DMS153 treated with DMSO at 0.1 percent for 48 hours (cell line): ENCODE measurements around the gene RNF208.

Experiments used
- DNase-seq: peaks from one replicate; lab custom pipeline; 2025; ENCODE audit not compliant: unreplicated experiment; lab: John Stamatoyannopoulos, UW

Gene RNF208

DNA sequence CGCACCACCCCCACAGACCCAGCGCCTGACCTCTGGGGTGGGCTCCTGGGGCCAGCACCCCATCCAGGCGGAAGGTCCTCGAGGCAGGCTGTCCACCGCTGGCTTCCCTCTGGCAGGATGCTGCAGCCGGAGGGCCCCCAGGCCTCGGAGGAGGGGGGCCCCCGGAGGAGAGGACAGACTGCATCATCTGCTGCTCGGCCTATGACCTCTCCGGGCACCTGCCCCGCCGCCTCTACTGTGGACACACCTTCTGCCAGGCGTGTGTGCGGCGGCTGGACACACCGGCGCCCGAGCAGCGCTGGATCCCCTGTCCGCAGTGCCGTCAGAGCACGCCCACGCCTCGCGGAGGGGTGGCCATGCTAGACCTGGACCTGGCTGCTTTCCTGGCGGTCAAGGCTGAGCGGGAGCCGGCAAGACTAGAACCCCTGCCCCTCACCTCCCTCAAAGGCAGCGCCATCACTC is 6.5 kb upstream of the RNF208 start:
- no peak for DNase-seq

DNA sequence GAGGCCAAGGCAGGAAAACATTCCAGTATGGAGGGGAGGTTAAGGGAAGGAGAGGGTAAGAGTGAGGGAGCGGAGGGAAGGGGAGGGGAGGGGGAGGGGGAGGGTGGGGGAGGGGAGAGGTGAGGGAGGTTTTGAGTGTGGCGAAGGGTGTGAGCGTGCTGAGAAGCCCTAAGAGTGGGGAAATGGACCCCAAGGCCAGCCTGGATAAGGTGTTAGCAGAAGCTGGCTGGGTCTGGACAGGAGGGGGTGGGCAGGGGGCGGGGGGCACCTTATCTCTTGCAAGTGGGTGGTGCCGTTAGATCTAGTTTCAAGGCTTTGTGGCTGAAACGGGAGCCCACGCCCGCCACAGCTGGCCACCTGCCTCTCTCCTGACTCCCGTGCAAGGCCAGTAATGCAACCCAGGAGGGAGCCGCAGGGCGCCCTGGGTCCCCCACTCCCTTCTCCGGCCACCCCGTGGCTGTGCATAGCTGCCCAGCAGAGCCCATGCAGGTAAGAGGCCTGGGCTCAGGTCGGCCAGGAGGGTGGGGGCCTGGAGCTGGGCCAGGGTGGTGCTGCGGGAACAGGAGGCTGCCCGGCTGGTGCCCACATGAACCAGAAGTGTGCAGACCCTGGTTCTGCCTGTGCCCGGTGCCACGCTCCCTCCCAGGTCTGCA is 5.9 kb upstream of the RNF208 start:
- DNase-seq: no peak

- peak; percentile 49 for DNase-seq
These were observed 5.2 kb upstream of the RNF208 start, which contains the start of gene RNF224 for GRCh38 chr9:137227054-137227852. RNF224 (plus strand) TSS chr9:137227502; CDS start chr9:137228336, 834 bp downstream.

- DNase-seq: no peak
These were observed 4.5 kb upstream of the RNF208 start for GRCh38 chr9:137226338-137227053.

DNA sequence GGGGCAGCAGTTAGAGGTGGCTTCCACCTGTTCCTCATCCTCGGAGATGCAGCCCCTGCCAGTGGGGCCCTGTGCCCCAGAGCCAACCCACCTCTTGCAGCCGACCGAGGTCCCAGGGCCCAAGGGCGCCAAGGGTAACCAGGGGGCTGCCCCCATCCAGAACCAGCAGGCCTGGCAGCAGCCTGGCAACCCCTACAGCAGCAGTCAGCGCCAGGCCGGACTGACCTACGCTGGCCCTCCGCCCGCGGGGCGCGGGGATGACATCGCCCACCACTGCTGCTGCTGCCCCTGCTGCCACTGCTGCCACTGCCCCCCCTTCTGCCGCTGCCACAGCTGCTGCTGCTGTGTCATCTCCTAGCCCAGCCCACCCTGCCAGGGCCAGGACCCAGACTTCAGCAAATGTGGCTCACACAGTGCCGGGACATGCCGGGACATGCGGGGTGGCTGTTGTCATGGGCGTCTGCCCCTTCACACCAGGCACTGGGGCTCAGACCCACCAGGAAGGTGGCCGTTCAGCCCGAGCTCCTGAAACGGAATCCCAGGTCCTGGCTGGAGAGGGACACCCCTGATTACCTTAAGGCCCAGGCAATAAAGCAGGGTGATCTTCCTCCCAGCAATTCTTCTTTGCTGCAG is 3.8 kb upstream of the RNF208 start:
- no peak for DNase-seq

DNA sequence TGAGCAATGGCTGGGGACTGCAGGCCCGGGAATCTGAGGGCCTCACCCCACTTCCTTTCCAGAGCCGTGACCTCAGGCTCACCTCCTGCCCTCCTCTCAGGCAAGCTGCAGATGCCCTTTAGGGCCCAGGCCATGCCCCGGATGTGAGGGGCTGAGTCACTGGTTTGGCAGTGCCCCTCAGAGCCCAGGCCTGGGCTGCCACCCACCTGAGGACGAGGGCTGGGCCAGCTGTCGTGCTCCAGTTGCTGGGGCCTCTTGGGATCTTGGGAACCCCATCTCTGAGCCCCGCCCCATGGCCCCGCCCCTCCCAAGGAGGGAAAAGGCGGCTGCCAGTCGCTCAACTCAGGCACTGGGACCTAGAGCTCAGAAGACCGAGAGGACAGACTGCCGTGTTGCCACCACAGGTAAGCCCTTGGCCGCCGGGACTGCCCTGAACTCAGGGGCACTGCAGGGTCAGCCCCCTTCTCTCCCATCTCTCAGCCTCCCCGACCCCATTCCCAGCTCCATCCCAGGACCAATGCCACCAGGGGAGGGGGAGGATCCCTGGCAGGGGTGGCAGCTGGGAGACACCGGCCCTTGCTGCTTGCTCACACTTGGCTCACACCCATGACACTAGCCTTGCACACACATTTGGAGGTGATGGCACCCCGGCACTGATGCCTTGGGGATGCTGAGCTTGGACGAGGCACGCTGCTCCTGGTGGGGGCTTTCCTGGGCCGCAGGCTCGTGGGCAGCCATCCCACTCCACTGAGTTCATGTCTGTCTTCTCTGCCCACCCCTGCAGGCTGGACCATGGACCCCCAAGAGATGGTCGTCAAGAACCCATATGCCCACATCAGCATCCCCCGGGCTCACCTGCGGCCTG is 3.0 kb upstream of the RNF208 start, which contains the start of gene CYSRT1:
Gene CYSRT1, plus strand, starts transcription at position 345 of the 865 bp plus-strand sequence. Its CDS starts 448 bp downstream, at position 793.
- no peak for DNase-seq

- DNase-seq: peak; percentile 89
These were observed 1.3 kb upstream of the RNF208 start for GRCh38 chr9:137223078-137223970.

DNA sequence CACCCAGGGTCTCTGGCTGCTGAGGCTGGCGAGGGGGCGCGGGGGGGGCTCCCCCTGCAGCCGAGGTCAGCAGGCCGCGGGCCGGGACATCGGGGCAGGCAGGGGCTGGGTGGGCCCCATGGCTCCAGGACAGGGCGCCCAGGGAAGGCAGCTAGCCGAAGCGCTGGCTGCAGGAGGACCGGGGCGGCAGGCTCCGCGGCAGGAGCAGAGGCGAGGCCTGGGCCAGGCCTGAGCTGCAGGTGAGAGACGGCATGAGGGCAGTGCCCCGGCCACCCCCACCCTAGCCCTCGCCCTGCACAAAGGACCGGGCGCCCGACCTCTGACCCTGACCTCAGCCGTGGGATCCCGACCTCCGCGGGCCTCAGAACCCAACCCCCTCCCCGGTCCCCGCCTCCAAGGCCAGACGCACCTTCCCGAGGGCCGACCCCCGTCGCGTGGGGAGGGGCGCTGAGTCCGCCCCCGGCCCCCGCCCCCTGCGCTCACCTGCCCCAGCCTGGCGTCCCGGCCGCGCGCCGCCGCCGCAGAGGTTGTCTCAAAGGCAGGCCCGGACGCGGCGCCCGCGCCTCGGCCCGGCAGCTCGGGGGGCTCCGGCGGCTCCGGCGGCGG is 431 bp downstream of the RNF208 start:
- no peak for DNase-seq

- DNase-seq: no peak
These were observed 940 bp downstream of the RNF208 start for GRCh38 chr9:137221095-137221505.

- no peak for DNase-seq
These were observed 1.5 kb downstream of the RNF208 start for GRCh38 chr9:137220317-137221094.

GRCh38 chr9:137219757-137220316 is 2.2 kb downstream of the RNF208 start:
- no peak for DNase-seq

DNA sequence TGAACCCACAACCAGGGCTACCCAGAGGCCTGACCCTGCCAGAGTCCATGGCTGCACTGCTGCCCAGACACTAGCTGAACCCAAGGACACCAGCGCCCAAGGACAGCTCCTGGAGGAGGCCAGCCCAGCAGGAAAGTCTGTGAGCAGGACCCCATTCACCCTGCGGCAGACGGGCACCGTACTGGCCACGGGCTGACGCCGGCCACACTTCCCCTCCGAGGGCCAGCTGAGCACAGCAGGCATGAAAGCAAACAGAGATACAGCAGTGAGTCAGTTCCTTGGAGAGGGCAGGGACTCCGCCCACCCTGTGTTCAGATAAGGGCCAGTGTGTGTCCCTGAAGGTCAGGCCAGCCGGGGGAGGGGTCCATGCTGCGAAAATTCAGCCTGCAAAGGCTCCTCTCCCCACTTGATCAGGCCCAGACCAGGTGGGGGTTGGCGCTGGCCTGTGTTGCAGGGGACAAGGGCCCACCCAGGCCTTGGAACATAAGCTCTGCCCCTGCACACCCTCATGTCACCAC is 3.2 kb downstream of the RNF208 start:
- DNase-seq: no peak

DNA sequence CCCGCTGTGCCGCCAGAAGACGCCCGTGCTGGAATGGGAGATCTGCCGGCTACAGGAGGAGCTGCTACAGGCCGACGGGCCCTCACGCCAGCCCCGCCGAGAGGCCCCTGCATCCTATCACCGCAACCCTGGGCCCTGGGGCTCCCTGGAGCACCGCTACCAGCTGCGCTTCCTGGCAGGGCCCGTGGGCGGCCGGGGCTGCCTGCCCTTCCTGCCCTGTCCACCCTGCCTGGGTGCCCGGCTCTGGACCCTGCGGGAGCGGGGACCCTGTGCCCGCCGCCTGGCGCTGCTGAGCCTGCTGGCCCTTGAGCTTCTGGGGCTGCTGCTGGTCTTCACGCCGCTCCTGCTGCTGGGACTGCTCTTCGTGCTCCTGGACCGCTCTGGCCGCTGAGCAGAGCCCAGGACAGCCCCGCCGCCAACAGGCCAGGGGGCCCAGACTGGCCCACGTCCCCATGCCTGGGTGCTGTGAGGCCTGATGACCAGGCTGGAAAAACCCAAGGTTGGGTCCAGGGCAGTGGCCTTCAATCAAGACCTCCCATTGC is 3.8 kb downstream of the RNF208 start:
- no peak for DNase-seq

- peak; percentile 42 for DNase-seq
These were observed 4.5 kb downstream of the RNF208 start for GRCh38 chr9:137217276-137218211.

- no peak for DNase-seq
These were observed 5.7 kb downstream of the RNF208 start for GRCh38 chr9:137216188-137216965.
